HG02884 (cell line): Measurements from ENCODE around the gene RBMY1E.
A peak's percentile ranks its signal among the peaks of the same experiment; 100 is the strongest.
"Not testable (repeated sequence)": the region's sequence is repeated elsewhere in the genome, so short reads cannot be mapped to it uniquely, and the experiment has no call there.

ENCODE experiments used
- ATAC-seq: cut with Tn5 transposase; IDR thresholded peaks from one replicate; pipeline ENCODE4 v1.9.1; 2021; ENCODE audit warnings: mild to moderate bottlenecking, moderate library complexity; ENCODE audit not compliant: unreplicated experiment

Gene RBMY1E

DNA sequence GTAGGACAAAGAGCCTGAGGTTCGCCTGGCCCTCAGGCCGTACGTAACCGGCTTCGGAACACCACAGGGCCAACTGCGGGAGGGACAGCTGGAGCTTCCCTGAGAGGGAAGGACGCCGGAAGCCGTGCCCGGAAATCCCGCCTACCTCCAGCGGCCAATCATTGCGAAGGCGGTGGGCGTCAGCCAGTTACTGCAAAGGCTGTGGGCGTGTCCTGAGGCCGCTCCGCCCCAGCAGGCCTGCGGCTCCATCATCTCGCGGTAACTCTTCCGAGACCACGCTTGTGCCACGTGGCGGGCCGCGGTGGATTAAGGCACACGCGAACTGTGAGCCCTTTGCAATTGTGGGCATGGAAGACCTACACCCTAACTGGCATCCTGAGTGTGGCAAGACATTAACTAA lies at the start of gene RBMY1E:
TSS of gene RBMY1E (minus strand) at position 101 of the 400 bp plus-strand sequence. CDS start 1,978 bp downstream, outside the sequence.
- not testable (repeated sequence) for ATAC-seq

DNA sequence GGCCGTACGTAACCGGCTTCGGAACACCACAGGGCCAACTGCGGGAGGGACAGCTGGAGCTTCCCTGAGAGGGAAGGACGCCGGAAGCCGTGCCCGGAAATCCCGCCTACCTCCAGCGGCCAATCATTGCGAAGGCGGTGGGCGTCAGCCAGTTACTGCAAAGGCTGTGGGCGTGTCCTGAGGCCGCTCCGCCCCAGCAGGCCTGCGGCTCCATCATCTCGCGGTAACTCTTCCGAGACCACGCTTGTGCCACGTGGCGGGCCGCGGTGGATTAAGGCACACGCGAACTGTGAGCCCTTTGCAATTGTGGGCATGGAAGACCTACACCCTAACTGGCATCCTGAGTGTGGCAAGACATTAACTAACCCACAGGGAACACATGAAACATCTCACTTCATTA lies 23.4 kb downstream of the RBMY1E start, which contains the start of gene RBMY1D:
TSS of gene RBMY1D (minus strand) at position 101 of the 400 bp plus-strand sequence. CDS start 2,013 bp downstream, outside the sequence.
- ATAC-seq: not testable (repeated sequence)

DNA sequence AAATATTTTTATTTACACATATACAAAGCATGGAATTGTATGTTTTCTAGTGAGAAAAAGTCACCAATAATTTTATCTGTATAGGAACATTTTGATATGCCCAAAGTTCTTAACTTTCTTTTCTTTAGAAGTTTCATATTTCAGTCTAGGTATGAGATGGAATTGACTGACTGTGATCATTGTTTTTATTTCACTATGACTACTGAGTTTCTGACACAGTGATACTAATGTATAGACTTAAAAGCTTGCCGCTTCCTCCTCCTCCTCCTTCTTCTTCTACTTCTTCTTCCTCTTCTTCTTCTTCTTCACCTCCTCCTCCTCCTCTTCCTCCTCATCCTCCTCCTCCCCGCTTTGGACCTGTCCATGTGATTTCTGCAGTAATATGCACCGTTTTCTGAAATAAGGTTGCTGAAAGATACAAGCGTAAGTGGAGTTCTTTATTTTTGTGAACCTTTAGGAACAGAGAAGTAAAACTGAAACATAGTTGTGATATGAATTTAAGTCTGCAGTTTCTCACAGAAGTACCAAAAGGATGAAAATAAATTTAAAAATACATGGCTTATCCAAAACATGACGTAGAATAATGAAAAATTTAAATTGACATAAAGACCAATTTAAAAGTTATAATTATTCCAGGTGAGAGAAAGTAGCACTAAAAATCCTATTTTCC lies 48.3 kb downstream of the RBMY1E start:
- peak; percentile 91 for ATAC-seq
